Activated CD4-positive, alpha-beta T cell treated with anti-CD3 and anti-CD28 coated beads for 24 hours (primary cell): ENCODE data around the gene SOWAHA.

Experiments
- DNase-seq, 2 donors: peaks; one replicate each; pipeline ENCODE4 v3.0.0-alpha.2; 2020; ENCODE audit warnings: low read depth in 2 of 2

SOWAHA gene

GRCh38 chr5:132812781-132813598 lies at the start of gene SOWAHA:
Gene SOWAHA, plus strand, starts transcription at chr5:132813302. Its CDS starts 320 bp downstream, at chr5:132813622.
- DNase-seq = no peak

GRCh38 chr5:132764051-132764450 lies 49.1 kb upstream of the SOWAHA start:
- DNase-seq = no peak

- DNase-seq = no peak
Measured at GRCh38 chr5:132764671-132765238, 48.3 kb upstream of the SOWAHA start.

GRCh38 chr5:132765311-132766019 lies 47.6 kb upstream of the SOWAHA start:
- DNase-seq = no peak

- DNase-seq = no peak
Measured at GRCh38 chr5:132766020-132766805, 46.9 kb upstream of the SOWAHA start.

GRCh38 chr5:132766806-132767055 lies 46.4 kb upstream of the SOWAHA start:
- no peak for DNase-seq

- DNase-seq = no peak
Measured at GRCh38 chr5:132767150-132767549, 46.0 kb upstream of the SOWAHA start.

GRCh38 chr5:132768485-132768868 lies 44.6 kb upstream of the SOWAHA start:
- DNase-seq = no peak

GRCh38 chr5:132770476-132771159 lies 42.5 kb upstream of the SOWAHA start:
- DNase-seq = no peak

GRCh38 chr5:132771503-132771998 lies 41.6 kb upstream of the SOWAHA start:
- DNase-seq = no peak

- no peak for DNase-seq
Measured at GRCh38 chr5:132772291-132773070, 40.6 kb upstream of the SOWAHA start.

GRCh38 chr5:132773114-132773513 lies 40.0 kb upstream of the SOWAHA start:
- no peak for DNase-seq

- no peak for DNase-seq
Measured at GRCh38 chr5:132773601-132774355, 39.3 kb upstream of the SOWAHA start.

- DNase-seq = no peak
Measured at GRCh38 chr5:132774406-132774805, 38.7 kb upstream of the SOWAHA start.

- no peak for DNase-seq
Measured at GRCh38 chr5:132774896-132775295, 38.2 kb upstream of the SOWAHA start.

GRCh38 chr5:132775476-132775961 lies 37.6 kb upstream of the SOWAHA start:
- no peak for DNase-seq

- no peak for DNase-seq
Measured at GRCh38 chr5:132776131-132776937, 36.8 kb upstream of the SOWAHA start.

GRCh38 chr5:132776938-132777208 lies 36.2 kb upstream of the SOWAHA start:
- no peak for DNase-seq
